ENCODE measurements around the gene DDA1. TPM values are rescaled to one million over a fixed set of nuclear protein-coding genes. Genes with fewer than 3 reads are reported as not detected.

DDA1 gene
- total RNA-seq, 1 donor from 2014 or later = 21.9 TPM

GRCh38 chr19:17304386-17305215 lies 4.8 kb upstream of the DDA1 start:
- TF ChIP-seq EZH2 (IDR thresholded peaks at IDR 0.05) (no peak), CTCF (IDR thresholded peaks at IDR 0.05) (no peak), EZH2phosphoT487 (IDR thresholded peaks at IDR 0.05) (no peak)
- Histone ChIP-seq H3K9ac (no peak overlapping the region), H3K4me2 (peak overlapping the region; percentile 90), H3K27ac (no peak overlapping the region), H3K27me3 (no peaks in the 10 kb centered on the region), H3K36me3 (no peaks in the 10 kb centered on the region), H3K9me3 (ENCODE audit: low read depth) (no peaks in the 10 kb centered on the region), H3K4me3 (no peak overlapping the region), H3K4me1 (peaks cover 6% of the 10 kb centered on the region), H3K79me2 (ENCODE audit: low read depth) (peaks cover 11% of the 10 kb centered on the region), H3F3A (ENCODE audit: low read depth) (peaks cover 43% of the 10 kb centered on the region), H2AFZ (replicated peaks) (no peak overlapping the region), H4K20me1 (ENCODE audit: low read depth) (peaks cover 1% of the 10 kb centered on the region)
- H3K27ac Mint-ChIP-seq = no peak overlapping the region
- H3K36me3 Mint-ChIP-seq = peaks cover 5% of the 10 kb centered on the region
- DNase-seq (ENCODE audit: low spot score) = no peak
- H3K27me3 Mint-ChIP-seq (ENCODE audit: insufficient read depth, low read depth) = peaks cover 7% of the 10 kb centered on the region
- no peaks in the 10 kb centered on the region for H3K9me3 Mint-ChIP-seq
- H3K4me3 Mint-ChIP-seq = peak overlapping the region; percentile 91
- H3K4me1 Mint-ChIP-seq = peaks cover 36% of the 10 kb centered on the region

GRCh38 chr19:17305216-17305516 lies 4.2 kb upstream of the DDA1 start:
- H3F3A ChIP-seq (ENCODE audit: low read depth) = peaks cover 49% of the 10 kb centered on the region
- Mint-ChIP-seq H3K9me3 (no peaks in the 10 kb centered on the region), H3K27me3 (ENCODE audit: insufficient read depth, low read depth) (peaks cover 7% of the 10 kb centered on the region), H3K4me3 (peak overlapping the region; percentile 91), H3K4me1 (peaks cover 38% of the 10 kb centered on the region), H3K27ac (no peak overlapping the region), H3K36me3 (peaks cover 5% of the 10 kb centered on the region)
- no peaks in the 10 kb centered on the region for H3K36me3 ChIP-seq
- H3K4me1 ChIP-seq = peaks cover 8% of the 10 kb centered on the region
- H3K9me3 ChIP-seq (ENCODE audit: low read depth) = no peaks in the 10 kb centered on the region
- H3K27ac ChIP-seq = no peak overlapping the region
- no peak for TF ChIP-seq EZH2phosphoT487 (IDR thresholded peaks at IDR 0.05)
- TF ChIP-seq EZH2 (IDR thresholded peaks at IDR 0.05) = no peak
- TF ChIP-seq CTCF (IDR thresholded peaks at IDR 0.05) = no peak
- peaks cover 7% of the 10 kb centered on the region for H4K20me1 ChIP-seq (ENCODE audit: low read depth)
- H3K79me2 ChIP-seq (ENCODE audit: low read depth) = peaks cover 17% of the 10 kb centered on the region
- no peak for DNase-seq (ENCODE audit: low spot score)
- peak overlapping the region; percentile 90 for H3K4me2 ChIP-seq
- H2AFZ ChIP-seq (replicated peaks) = no peak overlapping the region
- H3K9ac ChIP-seq = no peak overlapping the region
- no peaks in the 10 kb centered on the region for H3K27me3 ChIP-seq
- H3K4me3 ChIP-seq = peak overlapping the region; percentile 87

GRCh38 chr19:17305517-17306284 lies 3.7 kb upstream of the DDA1 start, which contains the start of gene MRPL34:
TSS of gene MRPL34 (plus strand) at chr19:17305872. CDS start at chr19:17305893, 21 bp downstream.
- no peaks in the 10 kb centered on the region for H3K36me3 ChIP-seq
- peak; percentile 100 for DNase-seq (ENCODE audit: low spot score)
- H3K27me3 ChIP-seq = no peaks in the 10 kb centered on the region
- no peak within 1 kb of the TSS for H3K27ac Mint-ChIP-seq
- H2AFZ ChIP-seq (replicated peaks) = peak within 1 kb of the TSS; percentile 77
- peaks cover 42% of the 10 kb centered on the region for H3K4me1 Mint-ChIP-seq
- no peaks in the 10 kb centered on the region for H3K9me3 Mint-ChIP-seq
- peaks cover 3% of the 10 kb centered on the region for H3K36me3 Mint-ChIP-seq
- TF ChIP-seq EZH2phosphoT487 (IDR thresholded peaks at IDR 0.05) = no peak
- TF ChIP-seq CTCF (IDR thresholded peaks at IDR 0.05) = peak; percentile 76
- TF ChIP-seq EZH2 (IDR thresholded peaks at IDR 0.05) = no peak
- no peak within 1 kb of the TSS for H3K27ac ChIP-seq
- H3K4me3 Mint-ChIP-seq = peak within 1 kb of the TSS; percentile 91
- H3F3A ChIP-seq (ENCODE audit: low read depth) = peaks cover 50% of the 10 kb centered on the region
- peaks cover 7% of the 10 kb centered on the region for H3K27me3 Mint-ChIP-seq (ENCODE audit: insufficient read depth, low read depth)
- H3K4me2 ChIP-seq = peak within 1 kb of the TSS; percentile 90
- H3K9me3 ChIP-seq (ENCODE audit: low read depth) = no peaks in the 10 kb centered on the region
- H3K4me1 ChIP-seq = peaks cover 13% of the 10 kb centered on the region
- peak within 1 kb of the TSS; percentile 8 for H3K9ac ChIP-seq
- H3K79me2 ChIP-seq (ENCODE audit: low read depth) = peaks cover 22% of the 10 kb centered on the region
- H4K20me1 ChIP-seq (ENCODE audit: low read depth) = peaks cover 12% of the 10 kb centered on the region
- H3K4me3 ChIP-seq = peak within 1 kb of the TSS; percentile 87
